ENCODE results near the gene ALAS1. TPM values are rescaled to one million over a fixed set of nuclear protein-coding genes. Genes with fewer than 3 reads are reported as not detected.

The ALAS1 gene
- total RNA-seq, 3 donors from 2014 or later = 25.9 to 34.7 (median 33.3) TPM

DNA sequence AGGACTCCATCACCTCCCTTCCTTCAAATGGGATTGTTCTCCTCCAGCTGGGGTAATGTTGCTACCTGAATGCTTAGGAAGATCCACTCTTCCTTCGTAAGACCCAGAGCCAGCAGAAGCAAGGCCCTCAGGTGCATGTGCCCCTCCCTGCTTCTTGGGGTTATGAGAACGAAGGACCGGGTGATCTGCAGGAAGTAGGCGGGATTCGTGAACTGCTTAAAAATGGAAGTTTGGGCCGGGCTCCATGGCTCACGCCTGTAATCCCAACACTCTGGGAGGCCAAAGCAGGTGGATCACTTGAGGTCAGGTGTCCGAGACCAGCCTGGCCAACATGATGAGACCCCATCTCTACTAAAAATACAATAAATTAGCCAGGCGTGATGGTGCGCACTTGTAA lies 19.4 kb downstream of the ALAS1 start:
- peak overlapping the region; percentile 80 to 95 for H3K27ac ChIP-seq
- peaks cover 4% of the 10 kb centered on the region for H3K36me3 ChIP-seq
- H3K9me3 ChIP-seq = no peaks in the 10 kb centered on the region
- H3K4me3 ChIP-seq = peak overlapping the region in 1 of 3 donors; percentile 13
- H3K4me1 ChIP-seq = peaks cover 8 to 26% of the 10 kb centered on the region in 2 donors
- no peak for DNase-seq (ENCODE audit: low spot score in 2 of 2)
- TF ChIP-seq POLR2AphosphoS5 (IDR thresholded peaks at IDR 0.05) (no peak), CTCF (IDR thresholded peaks at IDR 0.05) (no peak), POLR2A (IDR thresholded peaks at IDR 0.05) (no peak)
- no peaks in the 10 kb centered on the region for H3K27me3 ChIP-seq
- intact Hi-C loops (cut with DNase I; ENCODE audit: low total_unique reads) = no loop called here

DNA sequence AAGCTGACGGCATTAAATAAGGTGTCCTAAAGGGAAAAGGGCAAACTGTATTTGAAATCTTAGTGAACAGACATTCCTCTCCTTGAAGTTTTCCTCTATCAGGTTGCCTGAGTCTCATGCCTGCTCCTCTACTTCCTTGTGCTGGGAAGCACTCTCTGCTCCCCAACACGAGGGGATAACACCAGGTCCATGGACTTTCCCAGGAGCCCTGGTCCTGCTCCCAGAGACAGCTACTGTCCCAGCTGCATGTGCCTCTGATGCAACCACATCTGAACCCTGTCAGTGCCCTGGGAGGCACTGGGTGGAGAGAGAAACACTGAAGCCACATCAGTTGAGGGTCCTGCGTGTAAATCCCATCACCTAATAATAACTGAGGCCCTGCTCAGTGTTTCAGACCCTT lies 20.1 kb downstream of the ALAS1 start:
- TF ChIP-seq CTCF (IDR thresholded peaks at IDR 0.05) (no peak), POLR2A (IDR thresholded peaks at IDR 0.05) (no peak), POLR2AphosphoS5 (IDR thresholded peaks at IDR 0.05) (no peak)
- Histone ChIP-seq H3K27ac (peak overlapping the region; percentile 80 to 95), H3K9me3 (no peaks in the 10 kb centered on the region), H3K27me3 (no peaks in the 10 kb centered on the region), H3K4me1 (peaks cover 8 to 26% of the 10 kb centered on the region in 2 donors), H3K4me3 (no peak overlapping the region), H3K36me3 (peaks cover 4% of the 10 kb centered on the region)
- no peak for DNase-seq (ENCODE audit: low spot score in 2 of 2)
- intact Hi-C loops (cut with DNase I; ENCODE audit: low total_unique reads) = no loop called here

DNA sequence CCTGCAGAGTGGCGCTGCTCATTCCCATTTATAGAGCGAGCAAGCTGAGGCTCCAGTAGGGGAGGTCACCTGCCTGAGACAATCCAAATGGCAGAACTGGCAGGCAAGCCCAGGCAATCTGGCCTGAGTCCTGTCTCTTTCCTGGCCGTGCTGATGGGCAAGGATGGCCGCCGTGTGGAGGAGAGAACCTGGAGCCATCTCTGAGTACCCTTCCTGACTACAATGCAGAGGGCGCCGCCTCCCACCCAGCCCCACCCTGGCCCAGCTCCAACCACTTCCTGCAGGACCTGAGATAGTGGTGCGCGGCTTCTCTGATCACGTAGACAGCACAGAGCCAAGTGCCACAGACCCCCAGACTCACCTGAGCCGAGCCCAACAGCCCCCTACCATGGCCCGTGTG lies 20.5 kb downstream of the ALAS1 start:
- peaks cover 8 to 26% of the 10 kb centered on the region in 2 donors for H3K4me1 ChIP-seq
- intact Hi-C loops (cut with DNase I; ENCODE audit: low total_unique reads) = no loop called here
- H3K27ac ChIP-seq = peak overlapping the region; percentile 80 to 95
- no peaks in the 10 kb centered on the region for H3K9me3 ChIP-seq
- no peak for DNase-seq (ENCODE audit: low spot score in 2 of 2)
- H3K27me3 ChIP-seq = no peaks in the 10 kb centered on the region
- TF ChIP-seq CTCF (IDR thresholded peaks at IDR 0.05) (no peak), POLR2AphosphoS5 (IDR thresholded peaks at IDR 0.05) (no peak), POLR2A (IDR thresholded peaks at IDR 0.05) (no peak)
- H3K4me3 ChIP-seq = no peak overlapping the region
- H3K36me3 ChIP-seq = peaks cover 4% of the 10 kb centered on the region

DNA sequence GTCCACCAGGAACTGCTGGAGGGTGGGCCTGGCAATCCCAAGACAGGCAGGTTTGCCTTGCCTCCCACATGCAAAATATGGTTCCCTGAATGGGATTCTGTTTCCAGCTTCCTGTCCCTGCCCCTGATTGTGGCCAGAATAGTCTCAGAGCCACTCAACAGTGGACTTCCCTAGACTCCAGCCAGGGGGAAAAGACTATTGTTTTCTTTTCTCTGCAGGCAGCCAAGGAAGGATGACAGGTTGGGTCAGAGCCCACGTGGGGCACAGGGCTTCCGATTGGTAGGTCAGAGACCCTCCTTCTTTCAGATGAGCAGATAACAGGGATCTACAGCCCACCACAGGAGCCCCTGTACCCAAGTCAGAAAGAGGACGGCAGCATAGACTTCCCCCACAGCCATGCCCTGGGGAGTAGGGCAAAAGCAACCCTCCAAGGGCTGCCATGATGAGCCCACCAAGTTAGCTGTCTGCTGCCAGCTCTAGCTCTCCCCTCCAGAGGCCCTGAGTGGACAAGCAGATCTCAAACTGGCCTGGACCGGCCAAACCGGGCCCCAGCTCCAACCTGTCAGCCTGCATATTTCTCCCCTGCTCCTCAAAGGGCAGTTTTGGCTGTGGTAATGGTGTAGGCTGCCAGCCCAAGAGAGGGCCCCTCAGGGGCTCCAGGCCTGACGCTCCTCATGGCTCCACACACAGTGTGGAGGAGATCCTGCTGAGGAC lies 21.1 kb downstream of the ALAS1 start:
- H3K4me1 ChIP-seq = peaks cover 8 to 26% of the 10 kb centered on the region in 2 donors
- TF ChIP-seq CTCF (IDR thresholded peaks at IDR 0.05) = peak in 2 of 3 donors; percentile 12 to 15
- TF ChIP-seq POLR2AphosphoS5 (IDR thresholded peaks at IDR 0.05) = no peak
- no peak for TF ChIP-seq POLR2A (IDR thresholded peaks at IDR 0.05)
- no peaks in the 10 kb centered on the region for H3K9me3 ChIP-seq
- H3K4me3 ChIP-seq = peak overlapping the region in 1 of 3 donors; percentile 27
- peak; percentile 75 to 79 for DNase-seq (ENCODE audit: low spot score in 2 of 2)
- H3K27me3 ChIP-seq = no peaks in the 10 kb centered on the region
- H3K27ac ChIP-seq = peak overlapping the region; percentile 80 to 95
- H3K36me3 ChIP-seq = peaks cover under 1% of the 10 kb centered on the region
- intact Hi-C loops (cut with DNase I; ENCODE audit: low total_unique reads) = no loop called here

- peak; percentile 22 to 45 (median 32) for TF ChIP-seq POLR2AphosphoS5 (IDR thresholded peaks at IDR 0.05)
- TF ChIP-seq CTCF (IDR thresholded peaks at IDR 0.05) = peak; percentile 80 to 87 (median 81)
- TF ChIP-seq POLR2A (IDR thresholded peaks at IDR 0.05) = no peak
- intact Hi-C loops (cut with DNase I; ENCODE audit: low total_unique reads) = loop anchor here (5.0 kb wide), 1 partner anchor 258 kb away; no protein-coding TSS in a partner anchor
- H3K36me3 ChIP-seq = no peaks in the 10 kb centered on the region
- H3K4me1 ChIP-seq = peaks cover 8 to 26% of the 10 kb centered on the region in 2 donors
- H3K27ac ChIP-seq = peak overlapping the region; percentile 52 to 57
- DNase-seq (ENCODE audit: low spot score in 2 of 2) = peak; percentile 75 to 91
- H3K4me3 ChIP-seq = no peak overlapping the region
- no peaks in the 10 kb centered on the region for H3K9me3 ChIP-seq
- H3K27me3 ChIP-seq = no peaks in the 10 kb centered on the region
These were observed 22.5 kb downstream of the ALAS1 start for GRCh38 chr3:52220380-52221026.
